ENCODE results near the gene ARID1B.

The ARID1B gene

GRCh38 chr6:157077251-157077650 lies 300.1 kb downstream of the ARID1B start:
- no peak for DNase-seq (ENCODE audit: low read depth)
- Histone ChIP-seq H3K9ac (ENCODE audit: low read length) (no peak overlapping the region), H3K36me3 (ENCODE audit: control insufficient read depth, insufficient read depth, low read length, severe bottlenecking) (peaks cover 4% of the 10 kb centered on the region), H3K9me3 (ENCODE audit: control insufficient read depth, low read length) (no peaks in the 10 kb centered on the region), H3K4me1 (ENCODE audit: control insufficient read depth, insufficient read depth, low read length) (no peaks in the 10 kb centered on the region), H3K4me3 (ENCODE audit: low read length) (no peak overlapping the region), H3K27me3 (replicated peaks; ENCODE audit: control insufficient read depth, insufficient read depth, low read length) (no peaks in the 10 kb centered on the region)

DNA sequence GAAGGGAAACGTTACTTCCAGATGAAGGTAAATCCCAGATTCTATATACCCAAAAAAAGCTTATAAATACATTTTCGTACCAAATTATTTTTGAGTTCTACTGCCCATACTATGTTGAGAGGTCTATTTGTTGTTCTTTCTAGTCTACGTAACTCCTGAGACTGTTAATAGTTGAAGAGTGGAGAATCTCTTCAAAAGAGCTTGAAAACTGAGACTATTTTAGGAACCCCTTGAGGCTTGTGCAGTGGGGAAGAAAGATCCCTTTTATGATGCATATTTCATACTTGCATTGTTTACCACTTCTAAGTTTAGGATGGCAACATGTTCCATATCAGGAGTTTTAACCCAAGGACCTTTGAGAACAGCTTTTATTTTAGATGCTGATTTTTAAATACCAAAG lies 301.1 kb downstream of the ARID1B start:
- Histone ChIP-seq H3K4me3 (ENCODE audit: low read length) (no peak overlapping the region), H3K36me3 (ENCODE audit: control insufficient read depth, insufficient read depth, low read length, severe bottlenecking) (peaks cover 4% of the 10 kb centered on the region), H3K4me1 (ENCODE audit: control insufficient read depth, insufficient read depth, low read length) (no peaks in the 10 kb centered on the region), H3K27me3 (replicated peaks; ENCODE audit: control insufficient read depth, insufficient read depth, low read length) (no peaks in the 10 kb centered on the region), H3K9ac (ENCODE audit: low read length) (no peak overlapping the region), H3K9me3 (ENCODE audit: control insufficient read depth, low read length) (no peaks in the 10 kb centered on the region)
- no peak for DNase-seq (ENCODE audit: low read depth)

DNA sequence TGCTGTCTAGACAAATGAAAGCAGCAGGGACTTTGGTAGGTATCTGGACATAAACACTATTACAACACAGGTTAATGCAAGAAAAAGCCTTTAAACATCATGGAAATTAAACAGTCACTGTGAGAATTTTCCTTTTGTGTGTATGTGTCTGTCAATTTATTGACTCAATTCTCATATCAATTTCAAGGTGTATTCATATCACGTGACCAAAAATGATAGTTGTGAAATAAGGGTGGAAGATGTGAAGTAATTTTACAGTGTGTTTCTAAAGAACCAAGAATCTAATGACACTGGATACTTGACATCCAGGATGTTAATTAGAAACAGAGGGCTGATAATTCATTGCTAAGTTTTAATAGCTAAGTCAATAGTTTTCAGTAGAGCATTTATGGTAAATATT lies 302.1 kb downstream of the ARID1B start:
- Histone ChIP-seq H3K4me1 (ENCODE audit: control insufficient read depth, insufficient read depth, low read length) (no peaks in the 10 kb centered on the region), H3K27me3 (replicated peaks; ENCODE audit: control insufficient read depth, insufficient read depth, low read length) (no peaks in the 10 kb centered on the region), H3K9ac (ENCODE audit: low read length) (no peak overlapping the region), H3K9me3 (ENCODE audit: control insufficient read depth, low read length) (no peaks in the 10 kb centered on the region), H3K36me3 (ENCODE audit: control insufficient read depth, insufficient read depth, low read length, severe bottlenecking) (no peaks in the 10 kb centered on the region), H3K4me3 (ENCODE audit: low read length) (no peak overlapping the region)
- no peak for DNase-seq (ENCODE audit: low read depth)

GRCh38 chr6:157079771-157080170 lies 302.6 kb downstream of the ARID1B start:
- DNase-seq (ENCODE audit: low read depth): no peak
- peaks cover 1% of the 10 kb centered on the region for H3K36me3 ChIP-seq (ENCODE audit: control insufficient read depth, insufficient read depth, low read length, severe bottlenecking)
- no peaks in the 10 kb centered on the region for H3K4me1 ChIP-seq (ENCODE audit: control insufficient read depth, insufficient read depth, low read length)
- H3K4me3 ChIP-seq (ENCODE audit: low read length): no peak overlapping the region
- H3K9ac ChIP-seq (ENCODE audit: low read length): no peak overlapping the region
- no peaks in the 10 kb centered on the region for H3K27me3 ChIP-seq (replicated peaks; ENCODE audit: control insufficient read depth, insufficient read depth, low read length)
- H3K9me3 ChIP-seq (ENCODE audit: control insufficient read depth, low read length): no peaks in the 10 kb centered on the region

DNA sequence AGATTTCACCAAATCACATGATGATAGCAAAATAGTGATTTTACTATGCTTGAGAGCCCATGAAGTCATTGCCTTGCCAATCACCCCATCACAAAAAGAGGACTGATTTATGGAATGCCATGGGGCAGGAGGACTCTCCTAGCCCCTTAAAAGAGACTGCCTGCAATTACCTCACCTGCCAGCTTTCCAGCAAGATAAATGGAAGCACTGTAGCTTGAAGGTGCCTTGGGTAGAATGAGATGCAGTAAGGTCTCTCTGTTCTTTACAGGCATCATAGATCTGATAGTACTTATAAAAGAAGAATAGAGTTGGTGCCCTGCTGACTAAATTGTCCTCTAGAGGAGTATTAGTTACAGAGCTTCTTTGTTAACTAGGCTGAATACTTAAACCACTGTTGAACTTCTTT lies 303.8 kb downstream of the ARID1B start:
- no peaks in the 10 kb centered on the region for H3K4me1 ChIP-seq (ENCODE audit: control insufficient read depth, insufficient read depth, low read length)
- no peaks in the 10 kb centered on the region for H3K9me3 ChIP-seq (ENCODE audit: control insufficient read depth, low read length)
- no peak for DNase-seq (ENCODE audit: low read depth)
- H3K9ac ChIP-seq (ENCODE audit: low read length): no peak overlapping the region
- no peak overlapping the region for H3K4me3 ChIP-seq (ENCODE audit: low read length)
- H3K36me3 ChIP-seq (ENCODE audit: control insufficient read depth, insufficient read depth, low read length, severe bottlenecking): peaks cover 13% of the 10 kb centered on the region
- no peaks in the 10 kb centered on the region for H3K27me3 ChIP-seq (replicated peaks; ENCODE audit: control insufficient read depth, insufficient read depth, low read length)

DNA sequence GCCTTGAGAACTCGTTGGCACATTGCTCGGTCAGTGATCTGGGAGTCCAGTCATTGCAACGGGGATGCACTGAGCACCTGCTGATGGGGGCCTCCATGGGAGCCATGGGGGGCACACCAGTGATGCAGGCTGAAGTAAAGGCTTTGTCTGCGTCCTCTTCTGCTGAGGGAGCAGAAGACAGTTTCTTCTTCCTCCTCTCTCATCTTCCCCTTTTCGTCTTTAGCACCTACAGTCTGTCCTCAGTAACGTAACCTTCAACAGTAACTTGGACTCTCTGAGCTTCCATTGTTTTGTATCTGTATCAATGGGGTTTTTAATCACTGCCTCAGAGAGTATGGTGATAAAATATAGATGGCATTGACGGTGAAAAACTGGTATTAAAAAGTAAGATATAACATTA lies 306.2 kb downstream of the ARID1B start:
- no peaks in the 10 kb centered on the region for H3K27me3 ChIP-seq (replicated peaks; ENCODE audit: control insufficient read depth, insufficient read depth, low read length)
- no peak overlapping the region for H3K9ac ChIP-seq (ENCODE audit: low read length)
- H3K36me3 ChIP-seq (ENCODE audit: control insufficient read depth, insufficient read depth, low read length, severe bottlenecking): peaks cover 27% of the 10 kb centered on the region
- no peaks in the 10 kb centered on the region for H3K4me1 ChIP-seq (ENCODE audit: control insufficient read depth, insufficient read depth, low read length)
- H3K4me3 ChIP-seq (ENCODE audit: low read length): no peak overlapping the region
- no peaks in the 10 kb centered on the region for H3K9me3 ChIP-seq (ENCODE audit: control insufficient read depth, low read length)
- DNase-seq (ENCODE audit: low read depth): no peak

GRCh38 chr6:157086632-157087031 lies 309.5 kb downstream of the ARID1B start:
- Histone ChIP-seq H3K36me3 (ENCODE audit: control insufficient read depth, insufficient read depth, low read length, severe bottlenecking) (peaks cover 27% of the 10 kb centered on the region), H3K4me3 (ENCODE audit: low read length) (no peak overlapping the region)
- no peak for DNase-seq (ENCODE audit: low read depth)

GRCh38 chr6:157087974-157088373 lies 310.8 kb downstream of the ARID1B start:
- DNase-seq (ENCODE audit: low read depth): no peak
- Histone ChIP-seq H3K9ac (ENCODE audit: low read length) (no peak overlapping the region), H3K4me1 (ENCODE audit: control insufficient read depth, insufficient read depth, low read length) (peaks cover 4% of the 10 kb centered on the region), H3K36me3 (ENCODE audit: control insufficient read depth, insufficient read depth, low read length, severe bottlenecking) (peaks cover 27% of the 10 kb centered on the region), H3K27me3 (replicated peaks; ENCODE audit: control insufficient read depth, insufficient read depth, low read length) (no peaks in the 10 kb centered on the region), H3K9me3 (ENCODE audit: control insufficient read depth, low read length) (no peaks in the 10 kb centered on the region), H3K4me3 (ENCODE audit: low read length) (no peak overlapping the region)

More at GRCh38 chr6:157086632-157087031, 309.5 kb downstream of the ARID1B start:
- Histone ChIP-seq H3K27me3 (replicated peaks; ENCODE audit: control insufficient read depth, insufficient read depth, low read length) (no peaks in the 10 kb centered on the region), H3K9me3 (ENCODE audit: control insufficient read depth, low read length) (no peaks in the 10 kb centered on the region), H3K4me1 (ENCODE audit: control insufficient read depth, insufficient read depth, low read length) (no peaks in the 10 kb centered on the region), H3K9ac (ENCODE audit: low read length) (no peak overlapping the region)

DNA sequence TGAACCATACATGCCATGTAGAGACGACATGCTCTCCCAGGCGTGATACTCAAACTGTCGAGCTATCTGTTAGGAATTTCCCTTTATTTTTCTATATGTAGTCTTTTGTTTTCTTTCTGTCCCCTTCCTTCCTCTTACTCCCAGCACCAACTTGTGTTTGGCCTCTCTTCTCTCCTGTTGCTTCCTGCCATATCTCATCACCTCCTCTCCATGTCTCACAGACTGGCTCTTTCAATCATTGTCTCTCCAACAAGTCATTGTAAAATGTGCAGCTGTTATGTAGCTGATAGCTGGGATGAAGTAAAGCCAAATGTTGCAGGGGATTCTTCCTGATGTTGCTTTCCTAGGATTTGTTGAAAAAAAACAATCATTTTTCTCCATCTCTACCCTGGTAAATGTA lies 311.7 kb downstream of the ARID1B start:
- Histone ChIP-seq H3K4me3 (ENCODE audit: low read length) (no peak overlapping the region), H3K9me3 (ENCODE audit: control insufficient read depth, low read length) (no peaks in the 10 kb centered on the region), H3K9ac (ENCODE audit: low read length) (no peak overlapping the region), H3K4me1 (ENCODE audit: control insufficient read depth, insufficient read depth, low read length) (peaks cover 4% of the 10 kb centered on the region), H3K27me3 (replicated peaks; ENCODE audit: control insufficient read depth, insufficient read depth, low read length) (no peaks in the 10 kb centered on the region), H3K36me3 (ENCODE audit: control insufficient read depth, insufficient read depth, low read length, severe bottlenecking) (peaks cover 27% of the 10 kb centered on the region)
- no peak for DNase-seq (ENCODE audit: low read depth)

GRCh38 chr6:157089258-157089657 lies 312.1 kb downstream of the ARID1B start:
- H3K9ac ChIP-seq (ENCODE audit: low read length): no peak overlapping the region
- no peak overlapping the region for H3K4me3 ChIP-seq (ENCODE audit: low read length)
- DNase-seq (ENCODE audit: low read depth): peak; percentile 15
- H3K36me3 ChIP-seq (ENCODE audit: control insufficient read depth, insufficient read depth, low read length, severe bottlenecking): peaks cover 27% of the 10 kb centered on the region
- no peaks in the 10 kb centered on the region for H3K9me3 ChIP-seq (ENCODE audit: control insufficient read depth, low read length)
- no peaks in the 10 kb centered on the region for H3K27me3 ChIP-seq (replicated peaks; ENCODE audit: control insufficient read depth, insufficient read depth, low read length)
- H3K4me1 ChIP-seq (ENCODE audit: control insufficient read depth, insufficient read depth, low read length): peaks cover 4% of the 10 kb centered on the region

DNA sequence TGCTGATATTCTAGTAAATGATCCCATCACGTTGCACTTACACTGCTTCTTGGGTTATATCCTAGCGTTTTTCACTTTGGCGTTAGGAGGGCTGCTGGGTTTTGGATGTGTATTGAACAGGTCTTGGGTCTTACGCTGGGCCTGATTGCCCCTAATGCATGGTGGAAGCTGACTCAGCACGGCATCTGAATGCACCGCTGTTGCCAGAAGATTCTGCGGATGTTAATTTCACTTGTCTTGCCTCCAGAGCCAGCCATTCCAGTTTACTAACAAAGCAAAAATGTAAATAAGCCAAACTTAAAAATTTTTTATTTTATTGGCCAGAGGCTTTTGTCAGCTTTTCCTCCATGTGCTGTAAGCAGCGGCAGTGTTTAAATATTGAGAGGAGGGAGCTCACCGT lies 312.7 kb downstream of the ARID1B start:
- Histone ChIP-seq H3K36me3 (ENCODE audit: control insufficient read depth, insufficient read depth, low read length, severe bottlenecking) (peaks cover 24% of the 10 kb centered on the region), H3K4me3 (ENCODE audit: low read length) (no peak overlapping the region), H3K4me1 (ENCODE audit: control insufficient read depth, insufficient read depth, low read length) (peaks cover 4% of the 10 kb centered on the region), H3K9me3 (ENCODE audit: control insufficient read depth, low read length) (no peaks in the 10 kb centered on the region), H3K9ac (ENCODE audit: low read length) (no peak overlapping the region), H3K27me3 (replicated peaks; ENCODE audit: control insufficient read depth, insufficient read depth, low read length) (no peaks in the 10 kb centered on the region)
- no peak for DNase-seq (ENCODE audit: low read depth)

- H3K4me1 ChIP-seq (ENCODE audit: control insufficient read depth, insufficient read depth, low read length): peaks cover 4% of the 10 kb centered on the region
- no peak for DNase-seq (ENCODE audit: low read depth)
- H3K9me3 ChIP-seq (ENCODE audit: control insufficient read depth, low read length): no peaks in the 10 kb centered on the region
- no peak overlapping the region for H3K4me3 ChIP-seq (ENCODE audit: low read length)
- H3K27me3 ChIP-seq (replicated peaks; ENCODE audit: control insufficient read depth, insufficient read depth, low read length): no peaks in the 10 kb centered on the region
- H3K36me3 ChIP-seq (ENCODE audit: control insufficient read depth, insufficient read depth, low read length, severe bottlenecking): peaks cover 16% of the 10 kb centered on the region
- H3K9ac ChIP-seq (ENCODE audit: low read length): no peak overlapping the region
These were observed 313.6 kb downstream of the ARID1B start for GRCh38 chr6:157090736-157091135.
